ENCODE measurements around the gene CDHR1.

The CDHR1 gene

DNA sequence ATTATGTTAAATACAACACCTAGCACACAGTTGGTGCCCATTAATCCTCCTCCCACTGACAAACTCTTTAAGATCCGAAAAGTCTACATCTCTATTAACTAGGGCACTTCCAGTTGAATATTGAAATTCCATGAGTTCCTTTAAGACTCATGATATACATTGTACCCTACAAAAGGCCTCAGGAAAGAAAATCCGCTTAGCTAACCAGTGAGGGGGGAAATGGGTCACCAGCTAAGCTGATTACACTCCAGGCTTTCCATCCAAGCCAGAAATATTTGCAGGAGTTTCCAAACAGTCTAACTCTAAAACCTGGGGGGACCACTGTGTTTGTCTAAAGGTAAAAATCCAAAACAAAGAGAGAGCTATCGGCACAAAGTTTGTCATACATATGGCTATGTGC, 32.3 kb downstream of the CDHR1 start:
- FAIRE-seq, result no peak
- no peak for DNase-seq (ENCODE audit: low spot score)

DNA sequence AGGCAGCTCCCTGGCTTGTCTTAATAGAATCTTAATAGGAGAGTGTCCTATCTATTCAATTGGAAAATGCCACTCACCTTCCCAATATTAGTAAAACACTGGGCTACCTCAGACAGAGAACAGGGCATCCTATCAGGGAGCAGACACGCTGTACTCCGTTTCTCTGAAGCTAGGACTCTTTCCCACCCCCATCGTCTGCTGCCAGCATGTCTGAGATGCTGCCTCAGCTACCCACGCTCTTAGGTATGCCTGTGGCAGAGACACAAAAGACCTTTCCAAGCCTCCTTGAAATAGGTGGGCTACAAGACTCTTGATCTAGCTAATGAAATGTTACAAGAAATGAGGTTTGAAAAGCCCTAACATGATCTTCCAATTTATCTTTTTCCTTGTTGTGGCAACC, 33.5 kb downstream of the CDHR1 start:
- FAIRE-seq (no peak), DNase-seq (ENCODE audit: low spot score) (no peak)

DNA sequence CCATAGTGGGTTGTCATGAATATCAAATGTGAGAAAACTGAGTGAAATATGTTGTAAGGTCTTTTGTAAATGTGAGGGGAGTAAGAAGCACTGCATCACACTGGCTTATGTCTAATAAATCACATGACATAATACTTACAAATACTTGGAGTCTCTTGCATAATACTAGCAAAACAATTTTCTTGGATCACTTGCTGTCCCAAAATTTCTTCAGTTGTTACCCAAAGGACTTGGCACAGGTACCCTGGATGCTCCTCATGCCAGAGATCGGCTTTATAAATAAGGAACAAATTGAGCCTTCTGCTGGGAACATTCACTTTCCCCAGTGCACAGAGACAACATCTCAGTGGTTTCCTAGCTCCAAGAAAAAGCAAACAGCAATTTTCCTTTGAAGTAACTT, 36.0 kb downstream of the CDHR1 start:
- FAIRE-seq (no peak), DNase-seq (ENCODE audit: low spot score) (no peak)

GRCh38 chr10:84232376-84232775, 38.0 kb downstream of the CDHR1 start:
- FAIRE-seq, result no peak
- DNase-seq (ENCODE audit: low spot score), result no peak

GRCh38 chr10:84233940-84234339, 39.6 kb downstream of the CDHR1 start:
- FAIRE-seq, result no peak
- DNase-seq (ENCODE audit: low spot score), result no peak

DNA sequence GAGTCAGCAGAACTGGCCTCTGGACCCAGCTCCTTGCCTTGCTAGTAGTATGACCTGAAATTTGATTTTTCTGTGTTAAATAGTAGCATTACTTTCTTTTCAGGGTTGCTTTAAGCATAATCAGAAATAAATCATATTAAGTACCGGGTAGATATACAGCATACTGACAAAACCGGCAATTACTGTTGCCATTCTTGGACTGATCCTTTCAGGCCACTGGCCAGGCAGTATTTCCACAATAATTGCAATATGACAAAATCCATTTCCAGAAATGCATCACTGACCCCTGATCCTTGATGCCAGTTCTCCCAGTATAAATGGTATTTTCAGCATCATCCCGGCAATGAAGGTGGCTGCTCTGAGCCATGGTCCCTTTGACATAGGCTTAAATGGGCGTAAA, 40.1 kb downstream of the CDHR1 start:
- FAIRE-seq, result no peak
- DNase-seq (ENCODE audit: low spot score), result no peak

DNA sequence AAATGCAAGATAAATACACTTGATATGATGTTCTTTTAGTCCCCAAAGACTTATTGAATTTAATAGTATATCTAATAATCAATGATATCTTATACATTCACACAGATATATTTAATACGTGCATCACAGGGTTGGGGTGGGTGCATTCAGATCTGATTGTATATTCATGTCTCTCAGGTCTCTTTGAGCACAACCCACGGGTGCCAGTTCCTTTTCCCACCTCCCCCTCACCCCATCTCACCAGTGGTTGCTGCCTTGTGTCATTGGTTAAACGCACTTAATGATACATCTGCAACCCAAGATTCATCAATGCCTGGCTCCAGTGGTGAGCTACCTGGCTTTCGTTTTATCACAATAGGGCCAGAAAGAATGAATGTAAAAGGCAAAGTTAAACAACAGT, 40.8 kb downstream of the CDHR1 start:
- FAIRE-seq (no peak), DNase-seq (ENCODE audit: low spot score) (no peak)

DNA sequence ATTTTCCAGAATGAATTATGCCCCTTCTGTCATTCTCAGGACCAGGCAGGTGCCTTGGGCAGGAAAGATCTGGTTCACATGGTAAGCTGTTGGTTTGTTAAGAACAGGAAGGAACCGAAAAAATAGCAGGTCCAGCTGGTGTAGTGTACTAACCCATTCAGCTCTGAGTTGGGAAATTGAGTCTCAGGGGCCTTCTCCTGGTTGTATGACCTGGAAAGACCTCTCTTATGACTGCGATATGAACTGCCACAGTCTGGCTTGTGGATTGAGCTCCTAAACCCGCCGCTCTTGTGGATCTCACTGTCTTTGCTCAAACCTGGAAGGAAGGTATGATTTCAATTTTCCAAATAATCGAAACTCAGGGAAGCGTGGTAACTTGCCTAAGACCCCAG, 42.5 kb downstream of the CDHR1 start:
- DNase-seq (ENCODE audit: low spot score) (no peak), FAIRE-seq (no peak)

DNA sequence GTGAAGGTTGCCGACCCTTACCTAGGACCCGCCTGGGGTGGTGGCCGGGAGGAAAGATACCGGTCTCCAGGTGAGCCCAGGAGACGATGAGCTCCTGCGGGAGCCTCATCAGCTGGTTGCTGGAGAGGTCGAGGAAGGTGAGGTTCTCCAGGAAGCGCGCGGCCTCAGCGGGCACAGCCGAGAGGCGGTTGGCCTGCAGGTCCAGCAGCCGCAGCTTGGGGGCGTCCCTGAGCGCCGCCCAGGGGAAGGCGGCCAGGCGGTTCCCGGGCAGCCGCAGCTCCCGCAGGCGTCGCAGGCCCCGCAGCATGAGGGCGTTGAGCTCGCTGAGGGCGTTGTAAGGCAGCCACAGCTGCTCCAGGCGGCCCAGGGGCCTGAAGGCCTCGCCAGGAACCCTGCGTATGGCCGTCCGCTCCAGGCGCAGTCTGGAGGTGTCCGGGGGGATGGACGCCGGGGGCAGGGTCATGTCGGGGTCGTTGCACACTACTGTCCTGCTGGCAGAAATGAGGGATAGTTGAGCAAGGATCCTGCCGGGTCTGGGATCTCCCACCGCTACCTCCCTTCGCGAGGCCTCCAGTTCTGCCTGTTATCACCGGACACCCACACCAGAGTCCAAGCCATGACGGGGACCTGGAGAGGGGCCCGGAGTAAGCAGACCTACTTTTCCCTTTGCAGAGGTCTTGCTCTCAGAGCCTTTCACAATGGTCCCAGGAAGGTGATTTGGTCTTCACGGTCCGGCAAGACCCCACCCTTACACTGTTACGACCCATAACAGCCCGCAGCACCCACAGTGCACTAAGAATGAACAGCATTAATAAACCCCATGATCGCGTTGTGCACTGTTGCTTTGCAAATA, 43.1 kb downstream of the CDHR1 start:
- no peak for FAIRE-seq
- DNase-seq (ENCODE audit: low spot score), result no peak

GRCh38 chr10:84238909-84239308, 44.6 kb downstream of the CDHR1 start:
- DNase-seq (ENCODE audit: low spot score), result no peak
- no peak for FAIRE-seq

GRCh38 chr10:84241185-84241790, 47.0 kb downstream of the CDHR1 start, which contains the start of gene LRIT1:
Gene LRIT1, minus strand, starts transcription at chr10:84241546. Its CDS starts 107 bp downstream, at chr10:84241439.
- FAIRE-seq, result no peak
- DNase-seq (ENCODE audit: low spot score), result no peak

DNA sequence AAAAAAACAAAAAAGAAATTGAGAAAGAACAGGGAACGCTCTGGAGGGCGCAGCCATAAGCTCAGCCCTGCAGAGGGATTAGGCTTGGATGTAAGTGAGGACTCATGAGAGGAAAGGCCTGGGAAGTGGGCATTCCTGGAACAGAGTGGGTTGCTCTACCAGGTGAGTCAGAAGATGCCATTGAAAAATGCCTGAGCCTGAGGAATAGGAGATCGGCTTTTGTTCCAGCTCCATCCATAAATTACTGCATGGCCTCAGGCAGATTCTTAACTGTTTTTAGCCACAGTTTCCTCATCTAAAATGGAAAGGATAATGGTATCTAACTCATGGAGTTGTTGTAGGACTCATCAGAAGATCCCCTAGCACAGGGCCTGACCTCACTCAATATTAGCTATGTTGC, 49.4 kb downstream of the CDHR1 start:
- FAIRE-seq, result no peak
- no peak for DNase-seq (ENCODE audit: low spot score)

GRCh38 chr10:84244651-84245270, 50.4 kb downstream of the CDHR1 start, which contains the start of gene RGR:
Gene RGR, plus strand, starts transcription at chr10:84245053. Its CDS starts 38 bp downstream, at chr10:84245091.
- no peak for DNase-seq (ENCODE audit: low spot score)
- no peak for FAIRE-seq

- FAIRE-seq (no peak), DNase-seq (ENCODE audit: low spot score) (no peak)
Measured at GRCh38 chr10:84247496-84247895, 53.2 kb downstream of the CDHR1 start.

- no peak for DNase-seq (ENCODE audit: low spot score)
- FAIRE-seq, result no peak
Measured at GRCh38 chr10:84248794-84249193, 54.5 kb downstream of the CDHR1 start.

DNA sequence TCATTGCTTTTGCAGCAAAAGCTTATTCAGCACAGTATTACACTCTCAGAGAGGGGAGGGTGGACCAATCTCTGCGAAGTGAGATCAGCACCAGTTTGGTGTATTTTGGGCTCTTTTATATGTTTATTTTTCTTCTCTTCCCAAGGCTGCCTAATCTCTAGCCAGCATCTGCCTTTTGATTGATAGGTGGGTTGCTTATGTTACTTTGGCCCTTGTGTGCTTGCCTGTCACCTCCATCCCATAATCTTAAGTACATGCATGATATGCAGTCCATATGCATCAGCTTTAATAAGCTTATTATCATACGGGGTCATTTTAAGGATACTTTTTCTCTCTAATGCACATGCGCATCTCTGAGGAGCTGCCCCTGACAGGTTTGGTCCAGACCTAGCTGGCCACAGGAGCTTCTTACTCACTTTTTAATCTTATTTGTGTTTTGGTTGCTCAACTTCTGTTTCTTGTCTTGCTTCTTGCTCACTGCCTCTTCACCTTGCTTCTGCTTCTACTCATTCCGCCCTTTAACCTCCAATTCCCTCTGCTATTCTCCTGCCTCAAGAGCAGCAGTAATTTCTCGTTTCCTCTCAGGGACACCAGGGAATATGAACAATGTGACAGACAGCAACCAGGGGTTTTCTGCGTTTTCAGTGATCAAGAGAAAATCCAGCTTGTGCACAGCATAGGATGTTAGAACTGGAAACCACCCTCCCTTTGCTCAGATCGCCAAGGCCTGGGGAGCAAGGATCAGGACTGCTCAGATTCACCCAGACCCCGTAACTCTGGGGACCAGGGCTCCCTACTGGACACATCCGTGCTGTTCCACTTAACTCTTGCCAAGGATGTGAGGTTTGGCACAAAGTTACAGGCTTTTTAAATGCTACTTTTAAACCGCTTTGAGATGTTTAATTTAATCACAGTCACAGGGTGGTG, 60.5 kb downstream of the CDHR1 start:
- no peak for DNase-seq (ENCODE audit: low spot score)
- FAIRE-seq, result no peak

- DNase-seq (ENCODE audit: low spot score), result peak; percentile 48
- FAIRE-seq, result no peak
Measured at GRCh38 chr10:84256510-84257342, 62.4 kb downstream of the CDHR1 start.

DNA sequence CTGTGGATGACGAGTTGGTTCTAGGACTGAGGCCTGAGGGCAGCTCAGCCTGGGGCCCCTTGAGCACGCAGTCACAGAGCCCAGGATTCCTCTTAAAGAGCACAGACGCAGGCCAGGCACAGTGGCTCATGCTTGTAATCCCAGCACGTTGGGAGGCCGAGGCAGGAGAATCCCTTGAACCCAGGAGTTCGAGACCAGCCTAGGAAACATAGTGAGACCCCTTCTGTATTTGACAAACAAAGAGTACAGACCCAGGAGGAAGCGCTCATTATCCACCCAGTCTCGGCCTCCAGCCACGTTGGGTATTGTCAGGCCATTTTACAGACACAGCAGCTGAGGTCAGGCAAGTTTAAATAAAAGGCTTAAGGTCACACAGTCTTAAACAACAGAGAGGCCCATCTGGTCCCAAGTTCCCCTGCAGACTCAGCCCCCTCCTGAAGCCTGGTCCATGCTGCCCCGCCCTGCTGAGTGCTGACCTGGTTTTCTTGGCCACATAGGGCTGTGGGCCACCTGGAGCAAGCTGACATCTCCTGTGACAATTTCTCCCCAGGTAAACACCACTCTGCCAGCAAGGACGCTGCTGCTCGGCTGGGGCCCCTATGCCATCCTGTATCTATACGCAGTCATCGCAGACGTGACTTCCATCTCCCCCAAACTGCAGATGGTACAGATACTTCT, 63.1 kb downstream of the CDHR1 start:
- DNase-seq (ENCODE audit: low spot score) (no peak), FAIRE-seq (no peak)

DNA sequence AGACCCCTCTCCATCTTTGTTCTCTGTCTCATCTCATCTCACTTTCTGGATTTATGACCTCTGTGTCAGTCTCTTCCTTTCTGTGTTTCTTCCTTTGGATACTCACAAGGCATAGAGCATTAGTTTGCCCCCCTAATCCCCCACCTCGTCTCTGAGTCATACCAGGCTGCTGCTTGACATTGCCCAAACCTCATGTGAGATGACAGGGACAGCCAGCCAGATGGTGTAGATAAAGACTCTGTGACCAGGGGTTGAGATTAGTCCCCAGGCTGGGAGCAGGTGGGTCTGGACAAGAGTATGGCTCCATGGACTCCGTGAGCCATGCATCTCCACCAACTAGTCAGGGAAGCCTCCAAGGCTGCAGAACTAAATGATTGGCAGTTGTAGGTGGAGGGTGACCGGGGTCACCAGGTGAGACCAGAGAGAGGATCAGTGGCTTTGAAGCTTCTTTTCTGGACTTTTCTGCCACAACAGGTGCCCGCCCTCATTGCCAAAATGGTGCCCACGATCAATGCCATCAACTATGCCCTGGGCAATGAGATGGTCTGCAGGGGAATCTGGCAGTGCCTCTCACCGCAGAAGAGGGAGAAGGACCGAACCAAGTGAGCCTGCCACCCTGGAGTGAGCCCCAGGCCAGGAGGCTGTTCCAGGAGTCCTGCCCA, 63.8 kb downstream of the CDHR1 start:
- FAIRE-seq (no peak), DNase-seq (ENCODE audit: low spot score) (no peak)
